Heart left ventricle (tissue), 13 donors: ENCODE measurements around the gene PCK2.

Experiments
- POLR2A ChIP-seq, 2 donors: fragments of 450-650 bp; IDR thresholded peaks; one replicate each; pipeline ENCODE4 v1.6.1; 2017; ENCODE audit warnings: antibody characterized with exemption in 2 of 2, mild to moderate bottlenecking in 2 of 2, moderate library complexity in 2 of 2
- TF ChIP-seq, protein P1 (sequence below), 12 donors: fragments of 200-600 bp; sonication (generic) in 4 of 12; IDR thresholded peaks; one replicate each; pipeline versions ENCODE4 v1.5.0 to v1.8.0; 2018 to 2022; ENCODE audit warnings: antibody characterized with exemption in 12 of 12, mild to moderate bottlenecking in 5 of 12
- donor health status: ischemic (EF 13 %, LVEDD 7.1; RV severe dilation, severe dysfunction).
- donor health status: DM: no; HTN: yes; CAD: no.
- donor health status: DM: no; HTN: no; CAD: no.
- donor health status: ischemic (EF 25% LVEDD 6.9; RV normal size, moderate dysfunction).
- donor health status: ischemic (EF 25% LVEDD 5.7; RV mildly dilated, moderate dysfunction).
- donor health status: ischemic (EF 35%, LVEDD 5.7; RV mildly dilated, moderate dysfunction).
- donor health status: nonischemic (EF 11% LVEDD 7.7; RV severe dilation, severe dysfunction).
- donor health status: DM: yes; HTN: yes; CAD: no.
- donor health status: PGD.
- donor health status: ischemic (EF 29% LVEDD 5.4; RV normal size, mild dysfunction).
- donor health status: nonischemic (EF 23%, LVEDD 6.1; RV moderate dilation, normal function).

DNA sequence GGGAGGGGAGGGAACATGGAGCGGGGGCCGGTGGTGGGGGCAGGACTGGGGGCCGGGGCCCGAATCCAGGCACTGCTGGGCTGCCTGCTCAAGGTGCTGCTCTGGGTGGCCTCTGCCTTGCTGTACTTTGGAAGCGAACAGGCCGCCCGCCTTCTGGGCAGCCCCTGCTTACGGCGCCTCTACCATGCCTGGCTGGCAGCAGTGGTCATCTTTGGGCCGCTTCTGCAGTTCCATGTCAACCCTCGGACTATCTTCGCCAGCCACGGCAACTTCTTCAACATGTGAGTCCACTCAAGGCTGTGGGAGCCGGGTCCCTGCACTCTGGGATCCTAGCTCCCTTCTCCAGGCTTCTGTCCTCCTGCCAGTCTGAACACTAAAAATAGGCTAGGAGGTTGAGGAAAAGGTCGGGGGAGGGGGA lies 37.4 kb downstream of the PCK2 start:
- TF ChIP-seq, protein P1, sequence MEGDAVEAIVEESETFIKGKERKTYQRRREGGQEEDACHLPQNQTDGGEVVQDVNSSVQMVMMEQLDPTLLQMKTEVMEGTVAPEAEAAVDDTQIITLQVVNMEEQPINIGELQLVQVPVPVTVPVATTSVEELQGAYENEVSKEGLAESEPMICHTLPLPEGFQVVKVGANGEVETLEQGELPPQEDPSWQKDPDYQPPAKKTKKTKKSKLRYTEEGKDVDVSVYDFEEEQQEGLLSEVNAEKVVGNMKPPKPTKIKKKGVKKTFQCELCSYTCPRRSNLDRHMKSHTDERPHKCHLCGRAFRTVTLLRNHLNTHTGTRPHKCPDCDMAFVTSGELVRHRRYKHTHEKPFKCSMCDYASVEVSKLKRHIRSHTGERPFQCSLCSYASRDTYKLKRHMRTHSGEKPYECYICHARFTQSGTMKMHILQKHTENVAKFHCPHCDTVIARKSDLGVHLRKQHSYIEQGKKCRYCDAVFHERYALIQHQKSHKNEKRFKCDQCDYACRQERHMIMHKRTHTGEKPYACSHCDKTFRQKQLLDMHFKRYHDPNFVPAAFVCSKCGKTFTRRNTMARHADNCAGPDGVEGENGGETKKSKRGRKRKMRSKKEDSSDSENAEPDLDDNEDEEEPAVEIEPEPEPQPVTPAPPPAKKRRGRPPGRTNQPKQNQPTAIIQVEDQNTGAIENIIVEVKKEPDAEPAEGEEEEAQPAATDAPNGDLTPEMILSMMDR (IDR thresholded peaks at IDR 0.05) = no peak
- TF ChIP-seq POLR2A (IDR thresholded peaks at IDR 0.05) = no peak
